BJ (cell line): ENCODE results near the gene BAHD1. TPM values are rescaled to one million over a fixed set of nuclear protein-coding genes. Genes with fewer than 3 reads are reported as not detected.
A peak's percentile ranks its signal among the peaks of the same experiment; 100 is the strongest.

ENCODE experiments used
- CTCF ChIA-PET: fragments of 350-600 bp; formaldehyde crosslinking; extraction: SDS; loops from one replicate; lab custom pipeline; 2021; ENCODE audit warnings: antibody characterized with exemption, inconsistent platforms; lab: Yijun Ruan, JAX
- POLR2A ChIA-PET: fragments of 300-600 bp; sonication (Branson Sonifier 250); formaldehyde crosslinking; extraction: SDS; loops from one replicate; lab custom pipeline; 2021; ENCODE audit warnings: antibody characterized with exemption; lab: Charles Lee
- DNase-seq: peaks from one replicate; pipeline ENCODE4 v3.0.0-alpha.2; 2011; ENCODE audit warnings: low read depth
- H3K27me3 ChIP-seq: 2 replicates; pipeline ENCODE4 v1.6.0; 2011; ENCODE audit warnings: low read length; ENCODE audit not compliant: control insufficient read depth, insufficient read depth
- H3K36me3 ChIP-seq: 2 replicates; pipeline ENCODE4 v1.5.1; 2011; ENCODE audit warnings: low read length; ENCODE audit not compliant: control insufficient read depth, insufficient read depth
- H3K4me3 ChIP-seq: 2 replicates; pipeline ENCODE4 v1.5.1; 2011; ENCODE audit warnings: low read depth, mild to moderate bottlenecking, control low read depth, low read length
- CTCF ChIP-seq: IDR thresholded peaks from 2 replicates; pipeline ENCODE4 v1.5.1; 2011; ENCODE audit warnings: low read depth, mild to moderate bottlenecking, control low read depth, inconsistent platforms, low read length, moderate library complexity; ENCODE audit not compliant: insufficient read depth
- polyA minus RNA-seq: library from RNA; depleted of rRNA, polyadenylated mRNA; stranded (reverse); fragments of >200 nt; gene quantifications from 2 replicates; pipeline ENCODE4 v1.2.3, GENCODE V29; 2011; rRNA and poly(A)+ RNA removed
- polyA plus RNA-seq: library from polyadenylated mRNA; depleted of rRNA; stranded (reverse); fragments of >200 nt; gene quantifications from 2 replicates; pipeline ENCODE4 v1.2.3, GENCODE V29; 2011; rRNA removed

Gene BAHD1
- 3.2 and 3.3 TPM in 2 replicates for polyA plus RNA-seq
- 4.2 and 5.2 TPM in 2 replicates for polyA minus RNA-seq

- peak; percentile 39; the same call in 1 of the 2 replicates for TF ChIP-seq CTCF
- Histone ChIP-seq H3K4me3 (peak within 1 kb of the TSS; percentile 79), H3K27me3 (peaks cover 19% of the 10 kb centered on the region), H3K36me3 (no peaks in the 10 kb centered on the region)
- DNase-seq: peak; percentile 60
- ChIA-PET POLR2A (interaction anchor here (0.6 kb wide), 1 partner anchor 22 kb away, joined by 3 read pairs; no protein-coding TSS in a partner anchor), CTCF (interaction anchor here (0.6 to 2.3 kb wide), 14 partner anchors 9 to 167 kb away, joined by 3 to 6 read pairs (median 4); partner anchors contain the start of gene CCDC32)
Observed at GRCh38 chr15:40440743-40441564, at the start of gene BAHD1. TSS of gene BAHD1 (plus strand) at chr15:40440953. CDS start at chr15:40458465, 17,512 bp downstream.

GRCh38 chr15:40392986-40393948, 47.5 kb upstream of the BAHD1 start:
- no peak overlapping the region for H3K4me3 ChIP-seq
- ChIA-PET CTCF (interaction anchor here (1.3 kb wide), 1 partner anchor 49 kb away, joined by 3 read pairs; no protein-coding TSS in a partner anchor), POLR2A (no interaction called here)
- DNase-seq: no peak
- no peaks in the 10 kb centered on the region for H3K27me3 ChIP-seq
- H3K36me3 ChIP-seq: peaks cover 5% of the 10 kb centered on the region
- TF ChIP-seq CTCF: no peak

- peaks cover 1% of the 10 kb centered on the region; the same call in 1 of the 2 replicates for H3K36me3 ChIP-seq
- ChIA-PET POLR2A (interaction anchor here (0.6 kb wide), 1 partner anchor 69 kb away, joined by 23 read pairs; no protein-coding TSS in a partner anchor), CTCF (interaction anchor here (0.5 to 1.6 kb wide), 8 partner anchors 10 to 924 kb away, joined by 3 read pairs; partner anchors contain the start of gene KNSTRN)
Observed at GRCh38 chr15:40397688-40398412, 42.9 kb upstream of the BAHD1 start.

GRCh38 chr15:40398413-40398873, 42.3 kb upstream of the BAHD1 start:
- Histone ChIP-seq H3K36me3 (no peaks in the 10 kb centered on the region; the same call in 1 of the 2 replicates), H3K27me3 (no peaks in the 10 kb centered on the region), H3K4me3 (no peak overlapping the region)
- no peak for TF ChIP-seq CTCF
- POLR2A ChIA-PET: no interaction called here
- DNase-seq: no peak
- CTCF ChIA-PET: interaction anchor here (0.5 to 1.6 kb wide), 7 partner anchors 10 to 924 kb away, joined by 3 read pairs; partner anchors contain the start of gene KNSTRN

More at GRCh38 chr15:40397688-40398412, 42.9 kb upstream of the BAHD1 start:
- no peaks in the 10 kb centered on the region for H3K27me3 ChIP-seq
- H3K4me3 ChIP-seq: no peak overlapping the region
- TF ChIP-seq CTCF: no peak
- DNase-seq: no peak
